ENCODE data around the gene ITGA3.

DNA sequence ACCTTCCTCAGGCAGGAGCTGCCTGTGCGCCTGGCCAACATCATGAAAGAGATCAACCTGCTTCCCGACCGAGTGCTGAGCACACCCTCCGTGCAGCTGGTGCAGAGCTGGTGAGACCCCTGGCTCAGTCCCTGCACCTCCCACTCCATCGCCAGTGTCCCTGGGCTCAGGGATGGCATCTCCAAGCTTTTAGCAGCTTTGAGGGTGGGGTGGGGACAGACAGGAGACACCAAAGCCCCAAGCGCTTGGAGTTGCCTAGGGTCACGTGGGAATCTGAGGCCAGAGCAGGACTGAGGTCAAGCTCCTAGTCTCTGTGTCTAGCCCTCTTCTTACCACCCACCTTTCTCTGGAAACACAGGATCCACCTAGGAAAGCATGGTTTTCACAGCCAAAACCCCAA is 41.5 kb downstream of the ITGA3 start:
- TF ChIP-seq, protein P1, sequence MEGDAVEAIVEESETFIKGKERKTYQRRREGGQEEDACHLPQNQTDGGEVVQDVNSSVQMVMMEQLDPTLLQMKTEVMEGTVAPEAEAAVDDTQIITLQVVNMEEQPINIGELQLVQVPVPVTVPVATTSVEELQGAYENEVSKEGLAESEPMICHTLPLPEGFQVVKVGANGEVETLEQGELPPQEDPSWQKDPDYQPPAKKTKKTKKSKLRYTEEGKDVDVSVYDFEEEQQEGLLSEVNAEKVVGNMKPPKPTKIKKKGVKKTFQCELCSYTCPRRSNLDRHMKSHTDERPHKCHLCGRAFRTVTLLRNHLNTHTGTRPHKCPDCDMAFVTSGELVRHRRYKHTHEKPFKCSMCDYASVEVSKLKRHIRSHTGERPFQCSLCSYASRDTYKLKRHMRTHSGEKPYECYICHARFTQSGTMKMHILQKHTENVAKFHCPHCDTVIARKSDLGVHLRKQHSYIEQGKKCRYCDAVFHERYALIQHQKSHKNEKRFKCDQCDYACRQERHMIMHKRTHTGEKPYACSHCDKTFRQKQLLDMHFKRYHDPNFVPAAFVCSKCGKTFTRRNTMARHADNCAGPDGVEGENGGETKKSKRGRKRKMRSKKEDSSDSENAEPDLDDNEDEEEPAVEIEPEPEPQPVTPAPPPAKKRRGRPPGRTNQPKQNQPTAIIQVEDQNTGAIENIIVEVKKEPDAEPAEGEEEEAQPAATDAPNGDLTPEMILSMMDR (IDR thresholded peaks at IDR 0.05): no peak
- TF ChIP-seq POLR2A (IDR thresholded peaks at IDR 0.05) (no peak), POLR2AphosphoS5 (IDR thresholded peaks at IDR 0.05; ENCODE audit: insufficient read depth in 1 of 2, low read depth in 1 of 2) (no peak)
